C4-2B (cell line): ENCODE data around the gene CPHXL2.

ENCODE experiments used
- H3K27ac ChIP-seq: fragments of 450-650 bp; 2 replicates; pipeline ENCODE4 v1.5.1; 2017
- CTCF ChIP-seq: fragments of 450-650 bp; conservative IDR thresholded peaks from 2 replicates; pipeline ENCODE4 v1.5.1; 2017; ENCODE audit warnings: mild to moderate bottlenecking
- ZFX ChIP-seq: fragments of 450-650 bp; IDR thresholded peaks from 2 replicates; pipeline ENCODE4 v1.6.1; 2017

The CPHXL2 gene

GRCh38 chr16:75701361-75701760 lies 24.6 kb upstream of the CPHXL2 start, which contains the start of gene DUXB:
Gene DUXB, minus strand, starts transcription at chr16:75701461. Its CDS starts 43 bp downstream, at chr16:75701418.
- TF ChIP-seq ZFX = no peak
- TF ChIP-seq CTCF = no peak
- no peak within 1 kb of the TSS for H3K27ac ChIP-seq

- no peak for TF ChIP-seq ZFX
- no peak for TF ChIP-seq CTCF
Observed at GRCh38 chr16:75697571-75697970, 20.8 kb upstream of the CPHXL2 start.

GRCh38 chr16:75695708-75696107 lies 18.9 kb upstream of the CPHXL2 start:
- H3K27ac ChIP-seq = no peak overlapping the region
- TF ChIP-seq CTCF = peak; percentile 43
- TF ChIP-seq ZFX = no peak

More at GRCh38 chr16:75697571-75697970, 20.8 kb upstream of the CPHXL2 start:
- H3K27ac ChIP-seq = no peak overlapping the region

- TF ChIP-seq ZFX = no peak
- TF ChIP-seq CTCF = no peak
- H3K27ac ChIP-seq = no peak overlapping the region
Observed at GRCh38 chr16:75687361-75687760, 10.6 kb upstream of the CPHXL2 start.

GRCh38 chr16:75682308-75682707 lies 5.5 kb upstream of the CPHXL2 start:
- TF ChIP-seq ZFX (no peak), CTCF (no peak)
- no peak overlapping the region for H3K27ac ChIP-seq

- TF ChIP-seq CTCF (no peak), ZFX (no peak)
- H3K27ac ChIP-seq = no peak overlapping the region
Observed at GRCh38 chr16:75679366-75679765, 2.6 kb upstream of the CPHXL2 start.

GRCh38 chr16:75667503-75667902 lies 9.3 kb downstream of the CPHXL2 start:
- no peak overlapping the region for H3K27ac ChIP-seq
- no peak for TF ChIP-seq CTCF
- TF ChIP-seq ZFX = no peak
